Omental fat pad (tissue), 4 donors: Measurements from ENCODE around the gene PKNOX1. TPM values are rescaled to one million over a fixed set of nuclear protein-coding genes. Genes with fewer than 3 reads are reported as not detected.
"Not testable (repeated sequence)": the region's sequence is repeated elsewhere in the genome, so short reads cannot be mapped to it uniquely, and the experiment has no call there.

ENCODE experiments used
- ATAC-seq: fragments of 150-250 bp; one replicate; pipeline ENCODE4 v1.9.1; 2016; ENCODE audit warnings: mild to moderate bottlenecking, moderate library complexity; ENCODE audit not compliant: low FRiP score
- DNase-seq: peaks from one replicate; pipeline ENCODE4 v3.0.0-alpha.2; 2019; ENCODE audit warnings: low spot score
- total RNA-seq, 4 donors: library from RNA; depleted of rRNA; stranded (reverse); fragments of >200 nt; gene quantifications; one replicate each; pipeline ENCODE4 v1.1.0, GENCODE V29; 2016
- TF ChIP-seq, protein P1 (sequence below), 3 donors: fragments of 450-650 bp; IDR thresholded peaks; one replicate each; pipeline ENCODE4 v1.5.1; 2016 to 2017; ENCODE audit warnings: antibody characterized with exemption in 3 of 3, mild to moderate bottlenecking in 3 of 3, moderate library complexity in 2 of 3

Gene PKNOX1
- total RNA-seq, 4 donors from 2014 or later: 9.2 to 27.7 (median 18.6) TPM

GRCh38 chr21:43001316-43001715, 27.0 kb downstream of the PKNOX1 start:
- TF ChIP-seq, protein P1, sequence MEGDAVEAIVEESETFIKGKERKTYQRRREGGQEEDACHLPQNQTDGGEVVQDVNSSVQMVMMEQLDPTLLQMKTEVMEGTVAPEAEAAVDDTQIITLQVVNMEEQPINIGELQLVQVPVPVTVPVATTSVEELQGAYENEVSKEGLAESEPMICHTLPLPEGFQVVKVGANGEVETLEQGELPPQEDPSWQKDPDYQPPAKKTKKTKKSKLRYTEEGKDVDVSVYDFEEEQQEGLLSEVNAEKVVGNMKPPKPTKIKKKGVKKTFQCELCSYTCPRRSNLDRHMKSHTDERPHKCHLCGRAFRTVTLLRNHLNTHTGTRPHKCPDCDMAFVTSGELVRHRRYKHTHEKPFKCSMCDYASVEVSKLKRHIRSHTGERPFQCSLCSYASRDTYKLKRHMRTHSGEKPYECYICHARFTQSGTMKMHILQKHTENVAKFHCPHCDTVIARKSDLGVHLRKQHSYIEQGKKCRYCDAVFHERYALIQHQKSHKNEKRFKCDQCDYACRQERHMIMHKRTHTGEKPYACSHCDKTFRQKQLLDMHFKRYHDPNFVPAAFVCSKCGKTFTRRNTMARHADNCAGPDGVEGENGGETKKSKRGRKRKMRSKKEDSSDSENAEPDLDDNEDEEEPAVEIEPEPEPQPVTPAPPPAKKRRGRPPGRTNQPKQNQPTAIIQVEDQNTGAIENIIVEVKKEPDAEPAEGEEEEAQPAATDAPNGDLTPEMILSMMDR (IDR thresholded peaks at IDR 0.05): no peak
- ATAC-seq (no peak), DNase-seq (no peak)

DNA sequence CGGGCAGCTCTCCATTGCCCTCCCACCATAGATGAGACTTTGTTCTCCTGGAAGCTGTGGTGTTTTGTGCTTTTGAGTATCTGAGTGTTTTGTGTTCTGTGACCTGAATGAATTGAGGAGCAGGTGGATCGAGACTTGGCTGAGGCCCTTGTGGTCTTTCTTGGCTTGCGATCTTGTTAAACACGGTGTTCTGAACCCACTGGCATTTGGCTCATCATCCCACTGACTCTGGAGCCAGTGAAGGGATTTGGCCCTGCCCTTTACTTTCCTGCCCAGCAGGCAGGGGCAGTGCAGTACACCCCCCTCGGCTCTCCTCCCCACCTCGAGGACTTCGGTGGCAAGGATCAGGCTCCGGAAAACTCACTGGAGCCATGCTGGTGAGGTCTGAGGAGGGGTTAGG, 30.6 kb downstream of the PKNOX1 start:
- ATAC-seq (no peak), DNase-seq (no peak)
- TF ChIP-seq, protein P1 (IDR thresholded peaks at IDR 0.05): no peak

DNA sequence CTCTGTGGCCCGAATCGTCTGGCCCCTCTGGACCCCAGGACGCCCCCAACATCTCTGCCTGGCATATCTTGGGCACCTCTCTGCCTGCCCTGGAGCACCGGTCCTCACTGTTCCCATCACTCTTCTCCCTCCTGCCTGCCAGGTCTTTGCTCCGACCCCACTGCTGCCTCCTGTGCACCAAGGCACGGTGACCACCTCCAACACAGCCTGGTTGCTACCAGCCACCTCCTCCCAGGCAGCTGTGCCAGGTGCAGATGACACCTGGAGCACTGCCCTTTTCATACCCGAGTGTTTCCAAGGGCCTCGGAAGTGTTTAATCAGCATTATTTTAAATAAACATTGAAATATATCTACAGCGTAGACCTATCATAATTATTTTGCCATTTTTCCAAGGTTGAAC, 31.3 kb downstream of the PKNOX1 start:
- DNase-seq (no peak), ATAC-seq (no peak)
- TF ChIP-seq, protein P1 (IDR thresholded peaks at IDR 0.05): no peak

- ATAC-seq, DNase-seq: not testable (repeated sequence)
Measured at GRCh38 chr21:43006051-43006873, 31.9 kb downstream of the PKNOX1 start.

DNA sequence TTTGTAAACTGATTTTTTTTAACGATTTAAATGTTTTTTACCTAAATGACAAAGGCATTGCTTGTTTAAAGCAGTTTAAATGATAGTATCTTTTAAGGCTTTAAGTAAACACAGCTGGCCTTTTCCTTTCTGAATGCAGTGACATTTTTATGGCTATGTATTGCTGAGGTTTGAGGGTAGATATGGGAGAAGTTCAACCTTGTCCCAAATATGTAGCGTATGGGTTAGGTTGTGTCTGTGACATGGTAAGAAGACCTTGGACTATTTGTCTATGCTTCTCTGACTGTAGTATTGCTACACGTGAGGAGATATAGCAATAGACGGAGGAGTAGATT, 32.5 kb downstream of the PKNOX1 start:
- DNase-seq (no peak), ATAC-seq (no peak)
- TF ChIP-seq, protein P1 (IDR thresholded peaks at IDR 0.05): no peak

- ATAC-seq: no peak
- TF ChIP-seq, protein P1 (IDR thresholded peaks at IDR 0.05): no peak
- no peak for DNase-seq
Measured at GRCh38 chr21:43012596-43012995, 38.2 kb downstream of the PKNOX1 start.

DNA sequence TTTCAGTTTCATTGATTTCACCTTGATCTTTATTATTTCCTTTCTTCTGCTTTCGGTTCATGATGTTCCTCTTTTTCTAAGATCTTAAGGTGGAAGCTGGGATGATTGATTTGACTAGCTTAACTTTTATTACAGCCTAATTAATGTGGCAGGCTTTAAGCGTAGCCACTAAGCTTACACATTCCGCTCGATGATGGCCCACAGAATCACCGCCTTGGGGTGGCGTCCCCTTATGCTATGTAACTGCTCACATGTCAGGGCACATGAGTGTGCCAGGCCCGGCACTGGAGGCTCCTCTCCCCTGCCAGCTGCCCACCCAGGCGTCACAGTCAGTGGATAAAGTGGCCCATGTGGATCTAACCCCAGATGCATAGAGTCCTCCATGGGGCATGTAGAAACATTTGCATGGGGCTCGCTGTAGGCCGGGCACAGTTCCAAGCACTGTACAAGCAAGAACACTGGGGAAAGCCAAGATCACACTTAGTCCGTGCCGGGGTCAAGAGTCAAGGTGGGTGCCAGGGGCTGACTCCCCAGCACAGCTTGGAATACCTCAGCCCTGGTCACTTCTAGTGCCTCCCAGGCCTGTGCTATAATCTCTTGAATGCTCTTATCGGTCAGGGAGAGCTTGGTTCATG, 41.7 kb downstream of the PKNOX1 start:
- DNase-seq (no peak), ATAC-seq (no peak)
- TF ChIP-seq, protein P1 (IDR thresholded peaks at IDR 0.05): no peak
